Uterus (tissue), 4 donors: ENCODE data around the gene FGF4. TPM values are rescaled to one million over a fixed set of nuclear protein-coding genes. Genes with fewer than 3 reads are reported as not detected.

Experiments used
- DNase-seq, 2 donors: peaks; one replicate each; pipeline ENCODE4 v3.0.0-alpha.2; 2019 to 2020
- H3K27ac ChIP-seq, 2 donors: fragments of 200-600 bp; sonication (generic); 1 replicate in 1 of 2; 2 replicates in 1 of 2; pipeline ENCODE4 v1.5.1; 2016 to 2018
- H3K27me3 ChIP-seq, 2 donors: fragments of 200-600 bp; sonication (generic); one replicate each; pipeline ENCODE4 v1.5.1; 2018 to 2019; ENCODE audit warnings: control low read depth in 1 of 2
- H3K36me3 ChIP-seq, 2 donors: fragments of 200-600 bp; sonication (generic); one replicate each; pipeline ENCODE4 v1.5.1; 2019; ENCODE audit warnings: control low read depth in 1 of 2
- H3K4me1 ChIP-seq, 2 donors: fragments of 200-600 bp; sonication (generic); one replicate each; pipeline ENCODE4 v1.5.1; 2018 to 2019; ENCODE audit warnings: control low read depth in 1 of 2
- H3K4me3 ChIP-seq, 2 donors: fragments of 200-600 bp; sonication (generic); 1 replicate in 1 of 2; 2 replicates in 1 of 2; pipeline ENCODE4 v1.5.1; 2018 to 2019; ENCODE audit warnings: mild to moderate bottlenecking in 1 of 2
- H3K9me3 ChIP-seq, 2 donors: fragments of 200-600 bp; sonication (generic); one replicate each; pipeline ENCODE4 v1.5.1; 2019; ENCODE audit warnings: control low read depth in 1 of 2
- CTCF ChIP-seq, 4 experiments: fragments of 200-600 bp in 2 of 4; fragments of 450-650 bp in 2 of 4; sonication (generic) in 2 of 4; IDR thresholded peaks; one replicate each; pipeline ENCODE4 v1.5.1; 2016 to 2019; ENCODE audit warnings: antibody characterized with exemption in 4 of 4, mild to moderate bottlenecking in 2 of 4, moderate library complexity in 1 of 4
- POLR2A ChIP-seq, 2 donors: fragments of 450-650 bp; IDR thresholded peaks; one replicate each; pipeline ENCODE4 v1.6.1; 2016; ENCODE audit warnings: antibody characterized with exemption in 2 of 2, mild to moderate bottlenecking in 1 of 2, moderate library complexity in 1 of 2
- intact Hi-C: fragments of 100-400 bp; cut with DNase I; formaldehyde crosslinking; loops from one replicate; pipeline ENCODE4 v1.15.1; 2023; ENCODE audit warnings: low total_unique reads
- total RNA-seq, 4 donors: library from RNA; depleted of rRNA in 3 of 4; stranded (reverse); fragments of >200 nt in 3 of 4; gene quantifications; one replicate each; pipeline versions ENCODE4 v1.1.0 to v1.2.4, GENCODE V29; 2014 to 2023
- donor health status: DM: yes; HTN: yes; CAD: no.

FGF4 gene
- total RNA-seq, 4 donors from 2014 or later = not detected

DNA sequence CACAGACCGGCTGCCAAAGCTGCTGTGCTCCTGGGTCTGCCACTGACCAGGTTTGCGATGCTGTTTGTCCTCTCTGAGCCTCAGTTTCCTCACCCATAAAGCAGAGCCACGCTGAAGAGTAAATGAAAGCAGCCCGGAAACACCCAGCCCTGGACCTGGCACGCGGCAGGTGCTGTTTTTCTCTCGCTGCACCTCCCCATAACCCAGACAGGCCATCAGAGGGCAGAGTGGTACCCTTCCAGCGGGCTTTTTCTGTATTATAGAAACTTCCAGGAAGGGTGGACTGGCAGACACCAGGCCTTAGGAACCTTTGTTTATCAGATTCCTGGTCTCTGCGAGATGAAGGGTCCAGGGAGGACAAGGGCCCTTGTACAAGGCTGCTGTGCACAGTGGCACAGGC lies 53.4 kb downstream of the FGF4 start:
- no peak overlapping the region for H3K4me3 ChIP-seq
- intact Hi-C loops = no loop called here
- H3K36me3 ChIP-seq = no peaks in the 10 kb centered on the region
- TF ChIP-seq CTCF (IDR thresholded peaks at IDR 0.05) = no peak
- TF ChIP-seq POLR2A (IDR thresholded peaks at IDR 0.05) = no peak
- H3K4me1 ChIP-seq = no peaks in the 10 kb centered on the region
- DNase-seq = no peak
- no peaks in the 10 kb centered on the region for H3K27me3 ChIP-seq
- H3K27ac ChIP-seq = no peak overlapping the region
- H3K9me3 ChIP-seq = no peaks in the 10 kb centered on the region

DNA sequence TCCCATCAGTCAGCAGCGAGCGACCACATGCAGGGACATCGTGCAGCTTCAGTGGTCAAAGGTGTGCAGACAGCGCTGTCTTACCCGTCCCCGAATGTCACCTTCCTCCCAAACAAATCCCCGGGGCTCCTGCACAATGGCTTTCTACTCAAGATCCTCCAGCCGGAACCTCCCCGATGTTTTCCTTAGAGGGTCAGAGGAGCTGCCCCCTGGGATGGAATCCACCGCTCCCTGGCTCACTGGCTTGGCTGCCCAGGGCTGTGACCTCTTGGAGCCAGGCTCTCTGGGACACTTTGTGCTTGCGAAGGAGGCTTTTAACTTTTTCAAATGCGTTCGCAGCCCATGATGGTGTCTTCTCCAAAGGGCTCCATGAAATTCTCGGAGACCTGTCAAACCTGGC lies 54.0 kb downstream of the FGF4 start:
- intact Hi-C loops = no loop called here
- Histone ChIP-seq H3K4me3 (no peak overlapping the region), H3K9me3 (no peaks in the 10 kb centered on the region), H3K27me3 (no peaks in the 10 kb centered on the region), H3K4me1 (no peaks in the 10 kb centered on the region), H3K36me3 (no peaks in the 10 kb centered on the region), H3K27ac (no peak overlapping the region)
- TF ChIP-seq CTCF (IDR thresholded peaks at IDR 0.05) (no peak), POLR2A (IDR thresholded peaks at IDR 0.05) (no peak)
- no peak for DNase-seq

Other genes with a start within 250 kb of the FGF4 start
- 10 to 100 TPM in 3 of 4 donors, 1 to 10 TPM in 1; 2.9 to 96.5 (median 20.5) TPM for gene CCND1, start 134.2 kb downstream of the FGF4 start, total RNA-seq
- gene LTO1, start 100.0 kb downstream of the FGF4 start, total RNA-seq = 10 to 100 TPM in 2 of 4 donors, 1 to 10 TPM in 2; 4.1 to 30.7 (median 17.4) TPM
- under 1 TPM in 1 of 4 donors, not detected in 3; 0.97 TPM for gene FGF19, start 71.3 kb downstream of the FGF4 start, total RNA-seq
- gene FGF3, start 44.1 kb upstream of the FGF4 start, total RNA-seq = not detected